Measurements from ENCODE around the gene SLC35E4.
"Not testable (repeated sequence)": the region's sequence is repeated elsewhere in the genome, so short reads cannot be mapped to it uniquely, and the experiment has no call there.

Gene SLC35E4

DNA sequence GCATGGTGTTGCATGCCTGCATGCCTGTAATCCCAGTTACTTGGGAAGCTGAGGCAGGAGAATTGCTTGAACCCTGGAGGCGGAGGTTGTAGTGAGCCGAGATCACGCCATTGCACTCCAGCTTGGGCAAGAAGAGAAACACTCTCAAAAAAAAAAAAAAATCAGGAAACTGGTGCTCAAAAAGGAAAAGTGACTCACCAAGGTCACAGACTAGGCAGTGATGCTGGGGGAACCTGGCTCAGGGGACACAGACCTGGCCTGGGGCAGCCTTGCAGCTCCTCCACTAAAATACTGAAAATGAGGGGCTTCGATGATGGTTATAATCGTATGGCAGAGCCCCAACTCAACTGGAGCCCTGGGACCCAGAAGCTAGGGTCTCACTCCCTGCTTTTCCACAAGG, 8.1 kb upstream of the SLC35E4 start:
- H3K4me2 ChIP-seq (ENCODE audit: insufficient read depth, low read length), result no peak overlapping the region
- H4K20me1 ChIP-seq (ENCODE audit: insufficient read depth, low read length), result no peaks in the 10 kb centered on the region
- H3K4me1 ChIP-seq (ENCODE audit: insufficient read depth, low read length), result no peaks in the 10 kb centered on the region
- no peaks in the 10 kb centered on the region for H3K27me3 ChIP-seq (ENCODE audit: insufficient read depth, low read length, poor library complexity)
- DNase-seq (no peak), ATAC-seq (ENCODE audit: insufficient read depth, low read depth) (no peak)
- H3K79me2 ChIP-seq (ENCODE audit: insufficient read depth, low read length), result no peaks in the 10 kb centered on the region
- H2AFZ ChIP-seq (ENCODE audit: low read depth, low read length), result no peak overlapping the region
- no peak overlapping the region for H3K4me3 ChIP-seq (ENCODE audit: low read depth in 1 of 2, low read length in 2 of 2)
- no peaks in the 10 kb centered on the region for H3K36me3 ChIP-seq (ENCODE audit: insufficient read depth, low read length)
- no peaks in the 10 kb centered on the region for H3K9me3 ChIP-seq (ENCODE audit: insufficient read depth, low read length, severe bottlenecking)
- no peak for TF ChIP-seq CTCF (IDR thresholded peaks at IDR 0.05; ENCODE audit: borderline replicate concordance, extremely low read depth, low read length, poor library complexity, severe bottlenecking)
- TF ChIP-seq EZH2 (IDR thresholded peaks at IDR 0.05; ENCODE audit: borderline replicate concordance, low read depth, low read length, severe bottlenecking), result no peak
- no peak overlapping the region for H3K27ac ChIP-seq (ENCODE audit: low read length)
- no peak overlapping the region for H3K9ac ChIP-seq (ENCODE audit: low read depth, low read length)

DNA sequence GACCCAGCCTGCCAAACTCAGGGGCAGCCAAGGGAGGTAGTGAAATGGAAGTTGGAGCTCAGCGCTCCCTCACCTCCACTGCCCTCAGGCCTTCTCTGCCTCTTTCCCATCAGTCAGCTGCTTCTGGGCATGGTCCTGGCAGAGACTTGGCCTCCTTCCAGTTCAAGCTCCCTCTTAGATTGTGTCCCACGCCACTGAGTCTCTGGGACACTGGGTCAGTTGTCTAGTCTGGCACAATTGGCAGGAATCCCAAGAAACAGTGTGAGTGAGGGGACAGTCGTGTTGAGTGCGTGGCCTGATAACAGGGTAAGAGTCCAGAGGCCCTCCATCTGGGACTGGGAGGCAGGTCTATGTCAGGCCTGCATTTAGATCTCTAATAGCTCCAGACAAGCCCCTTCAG, 7.1 kb upstream of the SLC35E4 start:
- Histone ChIP-seq H3K9ac (ENCODE audit: low read depth, low read length) (no peak overlapping the region), H3K79me2 (ENCODE audit: insufficient read depth, low read length) (no peaks in the 10 kb centered on the region), H2AFZ (ENCODE audit: low read depth, low read length) (no peak overlapping the region), H4K20me1 (ENCODE audit: insufficient read depth, low read length) (no peaks in the 10 kb centered on the region), H3K27me3 (ENCODE audit: insufficient read depth, low read length, poor library complexity) (no peaks in the 10 kb centered on the region), H3K4me3 (ENCODE audit: low read depth in 1 of 2, low read length in 2 of 2) (no peak overlapping the region), H3K9me3 (ENCODE audit: insufficient read depth, low read length, severe bottlenecking) (no peaks in the 10 kb centered on the region), H3K4me2 (ENCODE audit: insufficient read depth, low read length) (no peak overlapping the region), H3K36me3 (ENCODE audit: insufficient read depth, low read length) (no peaks in the 10 kb centered on the region), H3K4me1 (ENCODE audit: insufficient read depth, low read length) (no peaks in the 10 kb centered on the region), H3K27ac (ENCODE audit: low read length) (no peak overlapping the region)
- ATAC-seq (ENCODE audit: insufficient read depth, low read depth) (no peak), DNase-seq (no peak)
- TF ChIP-seq EZH2 (IDR thresholded peaks at IDR 0.05; ENCODE audit: borderline replicate concordance, low read depth, low read length, severe bottlenecking) (no peak), CTCF (IDR thresholded peaks at IDR 0.05; ENCODE audit: borderline replicate concordance, extremely low read depth, low read length, poor library complexity, severe bottlenecking) (no peak)

GRCh38 chr22:30631469-30631868, 4.1 kb upstream of the SLC35E4 start:
- H4K20me1 ChIP-seq (ENCODE audit: insufficient read depth, low read length); H3K36me3 ChIP-seq (ENCODE audit: insufficient read depth, low read length); ATAC-seq (ENCODE audit: insufficient read depth, low read depth); H3K27ac ChIP-seq (ENCODE audit: low read length); DNase-seq; H3K4me3 ChIP-seq (ENCODE audit: low read depth in 1 of 2, low read length in 2 of 2); H3K27me3 ChIP-seq (ENCODE audit: insufficient read depth, low read length, poor library complexity); H3K9ac ChIP-seq (ENCODE audit: low read depth, low read length); H2AFZ ChIP-seq (ENCODE audit: low read depth, low read length); H3K9me3 ChIP-seq (ENCODE audit: insufficient read depth, low read length, severe bottlenecking); H3K79me2 ChIP-seq (ENCODE audit: insufficient read depth, low read length); H3K4me2 ChIP-seq (ENCODE audit: insufficient read depth, low read length): not testable (repeated sequence)
- peaks cover 24% of the 10 kb centered on the region for H3K4me1 ChIP-seq (ENCODE audit: insufficient read depth, low read length)

GRCh38 chr22:30634471-30635233, 929 bp upstream of the SLC35E4 start:
- no peak for TF ChIP-seq EZH2 (IDR thresholded peaks at IDR 0.05; ENCODE audit: borderline replicate concordance, low read depth, low read length, severe bottlenecking)
- TF ChIP-seq CTCF (IDR thresholded peaks at IDR 0.05; ENCODE audit: borderline replicate concordance, extremely low read depth, low read length, poor library complexity, severe bottlenecking), result peak; percentile 97
- Histone ChIP-seq H3K27me3 (ENCODE audit: insufficient read depth, low read length, poor library complexity) (no peaks in the 10 kb centered on the region), H3K4me3 (ENCODE audit: low read depth in 1 of 2, low read length in 2 of 2) (0 out of 4 replicates have a peak overlapping the region, but pooled peaks of 1 of the 2 experiments have one; percentile 58), H3K79me2 (ENCODE audit: insufficient read depth, low read length) (no peaks in the 10 kb centered on the region), H3K9ac (ENCODE audit: low read depth, low read length) (no peak overlapping the region; the same call in 1 of the 2 replicates), H3K9me3 (ENCODE audit: insufficient read depth, low read length, severe bottlenecking) (no peaks in the 10 kb centered on the region), H3K36me3 (ENCODE audit: insufficient read depth, low read length) (no peaks in the 10 kb centered on the region), H3K4me2 (ENCODE audit: insufficient read depth, low read length) (peak overlapping the region; percentile 92), H2AFZ (ENCODE audit: low read depth, low read length) (peak overlapping the region; percentile 56), H4K20me1 (ENCODE audit: insufficient read depth, low read length) (0 out of 2 replicates have a peak, but pooled peaks cover 6% of the 10 kb centered on the region), H3K27ac (ENCODE audit: low read length) (no peak overlapping the region), H3K4me1 (ENCODE audit: insufficient read depth, low read length) (peaks cover 30% of the 10 kb centered on the region)
- ATAC-seq (ENCODE audit: insufficient read depth, low read depth) (peak; percentile 78), DNase-seq (peak; percentile 82)
